ENCODE results near the gene DPH2. TPM values are rescaled to one million over a fixed set of nuclear protein-coding genes. Genes with fewer than 3 reads are reported as not detected.

The DPH2 gene
- total and polyA plus RNA-seq, 7 experiments from 2014 or later = 21.3 to 40.9 (median 29.4) TPM

DNA sequence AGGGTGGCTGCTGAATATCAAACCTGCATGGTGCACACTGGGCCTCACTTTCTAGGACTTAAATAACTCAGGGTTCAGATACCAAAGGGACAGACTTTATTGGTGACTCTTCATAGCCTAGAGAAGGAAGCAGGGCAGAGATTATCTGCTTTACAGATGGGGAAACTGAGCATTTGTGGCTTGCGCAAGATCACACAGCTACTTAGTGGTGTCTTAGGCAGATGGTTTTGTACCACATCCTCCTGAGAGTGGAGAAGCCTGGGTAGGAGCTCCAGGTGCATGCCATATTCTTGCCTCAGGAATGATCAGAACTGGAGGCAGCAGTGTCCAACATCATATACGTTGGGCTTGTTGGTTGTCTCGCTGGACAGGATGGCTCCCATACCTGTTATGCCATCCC lies 6.8 kb upstream of the DPH2 start:
- H3K9me3 Mint-ChIP-seq = no peaks in the 10 kb centered on the region

DNA sequence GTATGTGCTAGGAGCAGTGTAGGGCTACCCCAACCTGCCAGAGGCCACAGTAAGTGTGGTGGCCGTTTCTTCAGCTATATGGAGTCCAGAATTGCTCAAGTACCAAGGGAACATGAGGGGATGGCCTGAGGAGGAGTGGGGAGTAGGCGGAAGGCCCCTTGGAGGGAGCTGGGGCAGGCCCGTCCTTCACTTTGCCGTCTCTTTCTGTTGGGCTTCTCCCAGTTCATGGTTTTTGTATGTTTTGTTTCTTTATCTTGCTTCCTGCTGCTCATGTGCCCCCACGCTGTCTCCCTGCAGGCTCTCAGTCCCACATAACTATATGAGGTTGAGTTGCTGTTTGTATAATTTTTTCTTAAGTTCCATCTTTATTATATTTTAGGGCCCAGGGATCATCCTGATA lies 5.9 kb upstream of the DPH2 start:
- Mint-ChIP-seq H3K27ac (no peak overlapping the region), H3K36me3 (peaks cover 4 to 19% (median 4%) of the 10 kb centered on the region in 5 donors)
- CTCF ChIA-PET = interaction anchor here (0.7 to 1.0 kb wide), 3 partner anchors 8 to 29 kb away, joined by 3 to 4 read pairs (median 3); no protein-coding TSS in a partner anchor

More for the DNA sequence above, 6.8 kb upstream of the DPH2 start:
- no peak overlapping the region for H3K4me3 Mint-ChIP-seq
- H3K36me3 Mint-ChIP-seq = peaks cover 4 to 28% (median 12%) of the 10 kb centered on the region in 5 donors
- H3K4me1 Mint-ChIP-seq = no peaks in the 10 kb centered on the region
- H3K4me3 ChIP-seq (ENCODE audit: low read length) = no peak overlapping the region
- ATAC-seq (no peak), DNase-seq (no peak)
- ChIA-PET POLR2A (no interaction called here), CTCF (interaction anchor here (0.7 to 1.0 kb wide), 2 partner anchors 9 to 28 kb away, joined by 3 to 4 read pairs; no protein-coding TSS in a partner anchor)
- no peaks in the 10 kb centered on the region for H3K27me3 ChIP-seq (ENCODE audit: control insufficient read depth in 2 of 2, insufficient read depth in 2 of 2, low read length in 2 of 2)
- no peaks in the 10 kb centered on the region for H3K27me3 Mint-ChIP-seq
- H3K27ac ChIP-seq (ENCODE audit: low read depth, low read length) = no peak overlapping the region
- peaks cover 0 to 35% (median 0%) of the 10 kb centered on the region in 3 experiments for H3K36me3 ChIP-seq (ENCODE audit: control insufficient read depth in 2 of 3, insufficient read depth in 3 of 3, low read length in 3 of 3)
- intact Hi-C loops (cut with micrococcal nuclease) = no loop called here
- H3K27ac Mint-ChIP-seq = no peak overlapping the region
- no peaks in the 10 kb centered on the region for H3K9me3 ChIP-seq (ENCODE audit: control insufficient read depth in 2 of 3, low read length in 3 of 3)
- no peaks in the 10 kb centered on the region for H3K4me1 ChIP-seq (ENCODE audit: control insufficient read depth in 2 of 2, insufficient read depth in 2 of 2, low read length in 2 of 2)

DNA sequence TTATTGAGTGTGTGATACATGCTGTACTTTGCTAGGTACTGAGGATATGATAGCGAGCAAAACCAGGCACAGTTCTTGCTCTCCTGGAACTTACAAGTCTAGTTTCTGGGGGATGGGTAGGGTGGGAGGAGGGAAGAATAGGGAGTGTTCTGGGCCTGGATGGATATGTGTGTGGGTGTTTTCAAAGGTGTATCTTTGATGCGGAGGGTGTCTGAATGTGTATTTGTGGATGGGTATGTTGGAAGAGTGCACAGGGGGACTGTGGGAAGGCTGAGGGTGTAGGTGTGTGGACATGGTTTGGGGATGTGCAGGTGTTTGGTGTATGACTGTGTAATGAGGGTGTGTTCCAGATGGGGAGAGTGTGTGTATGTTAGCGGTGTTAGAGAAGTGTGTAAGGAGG lies 4.5 kb upstream of the DPH2 start:
- H3K9me3 Mint-ChIP-seq = no peaks in the 10 kb centered on the region
- Histone ChIP-seq H3K4me1 (ENCODE audit: control insufficient read depth in 2 of 2, insufficient read depth in 2 of 2, low read length in 2 of 2) (peaks cover 2 to 8% of the 10 kb centered on the region in 2 donors), H3K27me3 (ENCODE audit: control insufficient read depth in 2 of 2, insufficient read depth in 2 of 2, low read length in 2 of 2) (no peaks in the 10 kb centered on the region), H3K36me3 (ENCODE audit: control insufficient read depth in 2 of 3, insufficient read depth in 3 of 3, low read length in 3 of 3) (peaks cover 0 to 17% (median 0%) of the 10 kb centered on the region in 3 experiments), H3K27ac (ENCODE audit: low read depth, low read length) (no peak overlapping the region), H3K4me3 (ENCODE audit: low read length) (no peak overlapping the region), H3K9me3 (ENCODE audit: control insufficient read depth in 2 of 3, low read length in 3 of 3) (no peaks in the 10 kb centered on the region)
- intact Hi-C loops (cut with micrococcal nuclease) = no loop called here
- peaks cover 3 to 13% (median 12%) of the 10 kb centered on the region in 7 donors for H3K4me1 Mint-ChIP-seq
- no peak overlapping the region for H3K27ac Mint-ChIP-seq
- ChIA-PET CTCF (no interaction called here), POLR2A (no interaction called here)
- H3K36me3 Mint-ChIP-seq = peaks cover 0 to 15% (median 8%) of the 10 kb centered on the region in 5 donors
- H3K27me3 Mint-ChIP-seq = no peaks in the 10 kb centered on the region
- DNase-seq = no peak
- no peak for ATAC-seq
- H3K4me3 Mint-ChIP-seq = no peak overlapping the region

More for the DNA sequence above, 5.9 kb upstream of the DPH2 start:
- intact Hi-C loops (cut with micrococcal nuclease) = no loop called here
- H3K9me3 Mint-ChIP-seq = no peaks in the 10 kb centered on the region
- DNase-seq = no peak
- no peak for ATAC-seq
- H3K4me3 ChIP-seq (ENCODE audit: low read length) = no peak overlapping the region
- H3K4me1 Mint-ChIP-seq = no peaks in the 10 kb centered on the region
- no peaks in the 10 kb centered on the region for H3K9me3 ChIP-seq (ENCODE audit: control insufficient read depth in 2 of 3, low read length in 3 of 3)
- POLR2A ChIA-PET = interaction anchor here (0.9 kb wide), 1 partner anchor 11 kb away, joined by 3 read pairs; the partner anchor contains the start of gene ATP6V0B
- H3K27me3 Mint-ChIP-seq = no peaks in the 10 kb centered on the region
- no peak overlapping the region for H3K4me3 Mint-ChIP-seq
- H3K4me1 ChIP-seq (ENCODE audit: control insufficient read depth in 2 of 2, insufficient read depth in 2 of 2, low read length in 2 of 2) = no peaks in the 10 kb centered on the region
- peaks cover 0 to 26% (median 0%) of the 10 kb centered on the region in 3 experiments for H3K36me3 ChIP-seq (ENCODE audit: control insufficient read depth in 2 of 3, insufficient read depth in 3 of 3, low read length in 3 of 3)
- H3K27me3 ChIP-seq (ENCODE audit: control insufficient read depth in 2 of 2, insufficient read depth in 2 of 2, low read length in 2 of 2) = no peaks in the 10 kb centered on the region
- H3K27ac ChIP-seq (ENCODE audit: low read depth, low read length) = no peak overlapping the region

- Mint-ChIP-seq H3K27me3 (no peaks in the 10 kb centered on the region), H3K4me3 (no peak overlapping the region), H3K4me1 (peaks cover 15 to 31% (median 24%) of the 10 kb centered on the region in 7 donors), H3K9me3 (no peaks in the 10 kb centered on the region), H3K27ac (peak overlapping the region in 1 of 9 donors; percentile 26), H3K36me3 (peaks cover 0 to 4% (median 0%) of the 10 kb centered on the region in 5 donors)
- intact Hi-C loops (cut with micrococcal nuclease) = loop anchor here in 1 of 2 donors (1.0 kb wide), 1 partner anchor 205 kb away; no protein-coding TSS in a partner anchor
- no peaks in the 10 kb centered on the region for H3K27me3 ChIP-seq (ENCODE audit: control insufficient read depth in 2 of 2, insufficient read depth in 2 of 2, low read length in 2 of 2)
- H3K36me3 ChIP-seq (ENCODE audit: control insufficient read depth in 2 of 3, insufficient read depth in 3 of 3, low read length in 3 of 3) = peaks cover 0 to 15% (median 0%) of the 10 kb centered on the region in 3 experiments
- no peaks in the 10 kb centered on the region for H3K9me3 ChIP-seq (ENCODE audit: control insufficient read depth in 2 of 3, low read length in 3 of 3)
- peaks cover 9 to 15% of the 10 kb centered on the region in 2 donors for H3K4me1 ChIP-seq (ENCODE audit: control insufficient read depth in 2 of 2, insufficient read depth in 2 of 2, low read length in 2 of 2)
- ATAC-seq (no peak), DNase-seq (no peak)
- ChIA-PET CTCF (no interaction called here), POLR2A (no interaction called here)
- no peak overlapping the region for H3K4me3 ChIP-seq (ENCODE audit: low read length)
- no peak overlapping the region for H3K27ac ChIP-seq (ENCODE audit: low read depth, low read length)
These were observed 1.4 kb upstream of the DPH2 start for GRCh38 chr1:43968348-43968948.

DNA sequence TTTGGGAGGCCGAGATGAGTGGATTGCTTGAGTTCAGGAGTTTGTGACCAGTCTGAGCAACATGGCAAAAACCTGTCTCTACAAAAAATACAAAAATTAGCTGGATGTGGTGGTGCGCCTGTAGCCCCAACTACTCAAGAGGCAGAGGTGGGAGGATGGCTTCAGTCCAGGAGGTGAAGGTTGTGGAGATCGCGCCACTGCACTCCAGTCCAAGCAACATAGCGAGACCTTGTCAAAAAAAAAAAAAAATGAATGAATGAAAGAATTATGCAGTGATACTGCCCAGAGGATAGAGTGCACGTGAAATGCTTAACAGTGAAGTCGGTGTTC lies 429 bp upstream of the DPH2 start:
- Mint-ChIP-seq H3K4me3 (peak overlapping the region; percentile 93 to 97 (median 95)), H3K4me1 (peaks cover 25 to 40% (median 32%) of the 10 kb centered on the region in 7 donors), H3K36me3 (peaks cover 0 to 4% (median 0%) of the 10 kb centered on the region in 5 donors), H3K27ac (peak overlapping the region in 8 of 9 donors; percentile 14 to 90 (median 79)), H3K27me3 (no peaks in the 10 kb centered on the region), H3K9me3 (peaks cover 0 to 1% (median 0%) of the 10 kb centered on the region in 11 donors)
- Histone ChIP-seq H3K9me3 (ENCODE audit: control insufficient read depth in 2 of 3, low read length in 3 of 3) (no peaks in the 10 kb centered on the region), H3K27me3 (ENCODE audit: control insufficient read depth in 2 of 2, insufficient read depth in 2 of 2, low read length in 2 of 2) (no peaks in the 10 kb centered on the region), H3K4me1 (ENCODE audit: control insufficient read depth in 2 of 2, insufficient read depth in 2 of 2, low read length in 2 of 2) (peaks cover 14 to 20% of the 10 kb centered on the region in 2 donors), H3K4me3 (ENCODE audit: low read length) (peak overlapping the region; percentile 71), H3K36me3 (ENCODE audit: control insufficient read depth in 2 of 3, insufficient read depth in 3 of 3, low read length in 3 of 3) (peaks cover 0 to 11% (median 0%) of the 10 kb centered on the region in 3 experiments), H3K27ac (ENCODE audit: low read depth, low read length) (no peak overlapping the region)
- POLR2A ChIA-PET = interaction anchor here (1.8 to 2.1 kb wide), 2 partner anchors 21 to 24 kb away, joined by 5 to 9 read pairs; no protein-coding TSS in a partner anchor
- ATAC-seq (no peak), DNase-seq (no peak)
- CTCF ChIA-PET = no interaction called here
- intact Hi-C loops (cut with micrococcal nuclease) = loop anchor here (1.0 kb wide), 4 partner anchors 22 to 319 kb away; partner anchors contain the start of genes IPO13 (in 2 of the 2), KDM4A (in 2 of the 2) and CCDC24 (in 1 of the 2)

DNA sequence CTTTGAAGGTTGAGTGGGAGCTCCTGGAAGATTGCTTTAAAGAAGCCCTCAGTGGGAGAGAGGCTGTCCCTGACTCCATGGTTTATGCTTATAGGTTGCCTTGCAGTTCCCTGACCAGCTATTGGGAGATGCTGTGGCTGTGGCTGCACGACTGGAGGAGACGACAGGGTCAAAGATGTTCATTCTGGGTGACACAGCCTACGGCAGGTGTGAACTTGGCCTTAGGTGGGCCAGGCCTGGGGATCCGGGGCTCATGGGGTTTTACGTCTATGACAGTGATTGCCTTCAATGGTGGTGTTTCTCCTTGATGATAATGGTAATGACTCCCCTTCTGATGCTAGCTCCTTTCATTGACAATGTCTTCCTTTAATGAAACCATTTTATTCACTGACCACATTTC lies 692 bp downstream of the DPH2 start:
- peaks cover 0 to 1% (median 0%) of the 10 kb centered on the region in 11 donors for H3K9me3 Mint-ChIP-seq
- POLR2A ChIA-PET = interaction anchor here (1.8 to 2.1 kb wide), 2 partner anchors 22 to 25 kb away, joined by 5 to 9 read pairs; no protein-coding TSS in a partner anchor
- peak overlapping the region; percentile 71 for H3K4me3 ChIP-seq (ENCODE audit: low read length)
- peak overlapping the region; percentile 93 to 97 (median 95) for H3K4me3 Mint-ChIP-seq
- peaks cover 0 to 18% (median 0%) of the 10 kb centered on the region in 3 experiments for H3K36me3 ChIP-seq (ENCODE audit: control insufficient read depth in 2 of 3, insufficient read depth in 3 of 3, low read length in 3 of 3)
- CTCF ChIA-PET = interaction anchor here (0.6 kb wide), 1 partner anchor 816 kb away, joined by 3 read pairs; no protein-coding TSS in a partner anchor
- peaks cover 14 to 20% of the 10 kb centered on the region in 2 donors for H3K4me1 ChIP-seq (ENCODE audit: control insufficient read depth in 2 of 2, insufficient read depth in 2 of 2, low read length in 2 of 2)
- no peaks in the 10 kb centered on the region for H3K27me3 ChIP-seq (ENCODE audit: control insufficient read depth in 2 of 2, insufficient read depth in 2 of 2, low read length in 2 of 2)
- H3K27ac Mint-ChIP-seq = peak overlapping the region in 8 of 9 donors; percentile 13 to 93 (median 85)
- peak overlapping the region; percentile 73 for H3K27ac ChIP-seq (ENCODE audit: low read depth, low read length)
- intact Hi-C loops (cut with micrococcal nuclease) = loop anchor here (1.0 to 10.0 kb wide), 6 partner anchors 60 to 1714 kb away; partner anchors contain the start of genes ELOVL1 (in 1 of the 2), GPBP1L1 (in 1 of the 2), NASP (in 1 of the 2) and ST3GAL3 (in 1 of the 2)
- H3K9me3 ChIP-seq (ENCODE audit: control insufficient read depth in 2 of 3, low read length in 3 of 3) = no peaks in the 10 kb centered on the region
- DNase-seq (no peak), ATAC-seq (no peak)
- peaks cover 0 to 4% (median 0%) of the 10 kb centered on the region in 5 donors for H3K36me3 Mint-ChIP-seq
- H3K4me1 Mint-ChIP-seq = peaks cover 26 to 42% (median 32%) of the 10 kb centered on the region in 7 donors
- no peaks in the 10 kb centered on the region for H3K27me3 Mint-ChIP-seq
